Measurements from ENCODE around the gene ANKH. TPM values are rescaled to one million over a fixed set of nuclear protein-coding genes. Genes with fewer than 3 reads are reported as not detected.

Gene ANKH
- total RNA-seq, 1 donor from 2014 or later: 39.1 TPM

- TF ChIP-seq, protein P1, sequence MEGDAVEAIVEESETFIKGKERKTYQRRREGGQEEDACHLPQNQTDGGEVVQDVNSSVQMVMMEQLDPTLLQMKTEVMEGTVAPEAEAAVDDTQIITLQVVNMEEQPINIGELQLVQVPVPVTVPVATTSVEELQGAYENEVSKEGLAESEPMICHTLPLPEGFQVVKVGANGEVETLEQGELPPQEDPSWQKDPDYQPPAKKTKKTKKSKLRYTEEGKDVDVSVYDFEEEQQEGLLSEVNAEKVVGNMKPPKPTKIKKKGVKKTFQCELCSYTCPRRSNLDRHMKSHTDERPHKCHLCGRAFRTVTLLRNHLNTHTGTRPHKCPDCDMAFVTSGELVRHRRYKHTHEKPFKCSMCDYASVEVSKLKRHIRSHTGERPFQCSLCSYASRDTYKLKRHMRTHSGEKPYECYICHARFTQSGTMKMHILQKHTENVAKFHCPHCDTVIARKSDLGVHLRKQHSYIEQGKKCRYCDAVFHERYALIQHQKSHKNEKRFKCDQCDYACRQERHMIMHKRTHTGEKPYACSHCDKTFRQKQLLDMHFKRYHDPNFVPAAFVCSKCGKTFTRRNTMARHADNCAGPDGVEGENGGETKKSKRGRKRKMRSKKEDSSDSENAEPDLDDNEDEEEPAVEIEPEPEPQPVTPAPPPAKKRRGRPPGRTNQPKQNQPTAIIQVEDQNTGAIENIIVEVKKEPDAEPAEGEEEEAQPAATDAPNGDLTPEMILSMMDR (IDR thresholded peaks at IDR 0.05; ENCODE audit: unreplicated experiment): no peak
- Mint-ChIP-seq H3K4me1 (peaks cover 32% of the 10 kb centered on the region), H3K4me3 (peak overlapping the region; percentile 81), H3K36me3 (no peaks in the 10 kb centered on the region), H3K27ac (peak overlapping the region; percentile 15), H3K27me3 (ENCODE audit: low read depth) (no peaks in the 10 kb centered on the region), H3K9me3 (no peaks in the 10 kb centered on the region)
- no peak for DNase-seq (ENCODE audit: low spot score in 2 of 2, unreplicated experiment in 2 of 2)
These were observed 205.6 kb downstream of the ANKH start for GRCh38 chr5:14665949-14666348.

DNA sequence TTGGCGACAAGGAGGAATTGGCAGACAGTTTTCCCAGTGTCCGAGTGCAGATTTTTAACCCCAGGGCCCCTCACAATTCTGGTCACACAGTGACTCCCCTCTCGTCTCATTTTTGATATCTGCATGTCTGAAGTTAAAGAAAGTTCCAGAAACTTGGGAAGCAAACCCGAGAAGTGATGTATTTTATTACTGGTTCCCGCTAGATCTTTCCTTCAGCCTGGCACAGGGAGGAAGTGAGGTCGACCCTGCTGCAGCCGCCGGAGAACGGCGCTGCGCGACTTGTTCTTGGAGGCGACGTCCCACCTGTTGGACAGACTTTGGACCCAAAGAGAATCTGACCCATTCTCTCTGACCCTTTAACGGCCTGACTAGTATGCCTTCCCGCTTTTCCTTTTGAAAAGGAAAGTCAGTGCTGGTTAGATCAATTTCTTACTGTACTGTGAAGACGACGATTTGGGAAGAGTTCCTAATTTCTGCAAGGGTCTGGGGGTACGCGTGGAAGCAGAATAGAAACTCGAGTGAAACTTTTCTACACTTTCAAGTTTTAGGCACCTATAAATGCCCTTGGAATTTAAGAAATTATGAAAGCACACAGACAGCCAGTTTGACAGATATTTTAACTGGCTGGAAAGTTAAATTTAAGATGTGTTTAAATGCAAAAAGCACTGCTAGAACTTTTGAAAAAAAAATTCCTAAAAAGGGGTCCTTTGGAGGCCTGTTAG is 206.3 kb downstream of the ANKH start:
- no peaks in the 10 kb centered on the region for H3K36me3 Mint-ChIP-seq
- no peaks in the 10 kb centered on the region for H3K9me3 Mint-ChIP-seq
- H3K4me3 Mint-ChIP-seq: peak overlapping the region; percentile 81
- TF ChIP-seq, protein P1 (IDR thresholded peaks at IDR 0.05; ENCODE audit: unreplicated experiment): no peak
- H3K27ac Mint-ChIP-seq: peak overlapping the region; percentile 58
- peaks cover 30% of the 10 kb centered on the region for H3K4me1 Mint-ChIP-seq
- DNase-seq (ENCODE audit: low spot score in 2 of 2, unreplicated experiment in 2 of 2): no peak
- H3K27me3 Mint-ChIP-seq (ENCODE audit: low read depth): no peaks in the 10 kb centered on the region

- Mint-ChIP-seq H3K4me1 (peaks cover 30% of the 10 kb centered on the region), H3K27ac (peak within 1 kb of the TSS; percentile 97)
These were observed 207.1 kb downstream of the ANKH start, which contains the start of gene OTULIN for GRCh38 chr5:14664270-14665100. OTULIN (plus strand) TSS chr5:14664718; CDS start chr5:14664826, 108 bp downstream.

GRCh38 chr5:14663734-14664269 is 207.8 kb downstream of the ANKH start:
- Mint-ChIP-seq H3K27me3 (ENCODE audit: low read depth) (no peaks in the 10 kb centered on the region), H3K4me1 (peaks cover 30% of the 10 kb centered on the region), H3K36me3 (no peaks in the 10 kb centered on the region), H3K9me3 (no peaks in the 10 kb centered on the region), H3K27ac (peak overlapping the region; percentile 97), H3K4me3 (peak overlapping the region; percentile 94)
- DNase-seq (ENCODE audit: low spot score in 2 of 2, unreplicated experiment in 2 of 2): no peak
- TF ChIP-seq, protein P1 (IDR thresholded peaks at IDR 0.05; ENCODE audit: unreplicated experiment): no peak

More at GRCh38 chr5:14664270-14665100, 207.1 kb downstream of the ANKH start, which contains the start of gene OTULIN:
- H3K4me3 Mint-ChIP-seq: peak within 1 kb of the TSS; percentile 94
- H3K36me3 Mint-ChIP-seq: no peaks in the 10 kb centered on the region
- no peaks in the 10 kb centered on the region for H3K9me3 Mint-ChIP-seq
- TF ChIP-seq, protein P1 (IDR thresholded peaks at IDR 0.05; ENCODE audit: unreplicated experiment): no peak
- no peaks in the 10 kb centered on the region for H3K27me3 Mint-ChIP-seq (ENCODE audit: low read depth)
- peak; percentile 81 to 86 for DNase-seq (ENCODE audit: low spot score in 2 of 2, unreplicated experiment in 2 of 2)

GRCh38 chr5:14662721-14663260 is 208.8 kb downstream of the ANKH start:
- Mint-ChIP-seq H3K4me3 (peak overlapping the region; percentile 94), H3K9me3 (no peaks in the 10 kb centered on the region)
- DNase-seq (ENCODE audit: low spot score in 2 of 2, unreplicated experiment in 2 of 2): no peak

More at GRCh38 chr5:14662721-14663260, 208.8 kb downstream of the ANKH start:
- H3K4me1 Mint-ChIP-seq: peaks cover 30% of the 10 kb centered on the region
- H3K36me3 Mint-ChIP-seq: no peaks in the 10 kb centered on the region
- H3K27ac Mint-ChIP-seq: no peak overlapping the region
- TF ChIP-seq, protein P1 (IDR thresholded peaks at IDR 0.05; ENCODE audit: unreplicated experiment): no peak
- H3K27me3 Mint-ChIP-seq (ENCODE audit: low read depth): no peaks in the 10 kb centered on the region
